SKM-1 (cell line): ENCODE results near the gene CDHR2.
A peak's percentile ranks its signal among the peaks of the same experiment; 100 is the strongest.

Experiments used
- DNase-seq: peaks from one replicate; lab custom pipeline; 2025; ENCODE audit not compliant: unreplicated experiment; lab: John Stamatoyannopoulos, UW

The CDHR2 gene

DNA sequence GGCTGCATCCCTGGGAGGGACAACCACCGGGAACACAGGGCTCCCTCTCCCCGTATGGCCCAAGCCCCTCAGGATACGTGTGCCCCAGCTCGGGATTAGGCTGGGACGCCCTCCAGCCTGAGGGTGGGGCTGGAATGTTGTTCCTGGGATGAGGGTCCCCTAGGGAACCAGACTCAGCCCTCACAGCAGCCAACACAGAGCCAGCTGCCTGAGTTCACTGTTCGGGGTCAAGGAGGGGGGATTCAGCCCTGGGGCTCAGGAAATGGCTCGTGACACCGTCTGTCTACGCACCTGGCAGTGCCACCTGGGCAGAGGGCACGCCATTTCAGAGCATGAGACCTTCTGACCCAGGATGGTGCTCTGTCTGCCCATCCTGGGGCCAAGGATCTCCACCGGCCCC, 20.8 kb upstream of the CDHR2 start:
- no peak for DNase-seq

DNA sequence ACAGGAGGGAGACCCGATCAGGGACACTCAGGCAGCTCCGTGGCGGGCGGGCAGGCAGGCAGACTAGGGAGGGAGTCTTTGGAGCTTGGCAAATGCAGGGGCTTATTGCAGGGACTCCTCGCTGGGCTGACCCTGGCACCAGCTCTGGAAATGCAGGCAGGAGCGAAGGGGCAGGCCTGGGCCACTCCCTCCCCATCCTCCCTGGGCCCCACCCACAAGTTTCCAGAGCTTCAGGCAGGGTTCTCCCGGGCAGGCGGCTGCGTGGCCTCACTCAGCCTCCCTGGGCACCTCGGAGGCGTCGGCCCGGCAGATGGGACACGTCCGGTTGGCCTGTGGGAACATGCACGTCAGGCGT, 20.4 kb upstream of the CDHR2 start:
- DNase-seq = no peak

DNA sequence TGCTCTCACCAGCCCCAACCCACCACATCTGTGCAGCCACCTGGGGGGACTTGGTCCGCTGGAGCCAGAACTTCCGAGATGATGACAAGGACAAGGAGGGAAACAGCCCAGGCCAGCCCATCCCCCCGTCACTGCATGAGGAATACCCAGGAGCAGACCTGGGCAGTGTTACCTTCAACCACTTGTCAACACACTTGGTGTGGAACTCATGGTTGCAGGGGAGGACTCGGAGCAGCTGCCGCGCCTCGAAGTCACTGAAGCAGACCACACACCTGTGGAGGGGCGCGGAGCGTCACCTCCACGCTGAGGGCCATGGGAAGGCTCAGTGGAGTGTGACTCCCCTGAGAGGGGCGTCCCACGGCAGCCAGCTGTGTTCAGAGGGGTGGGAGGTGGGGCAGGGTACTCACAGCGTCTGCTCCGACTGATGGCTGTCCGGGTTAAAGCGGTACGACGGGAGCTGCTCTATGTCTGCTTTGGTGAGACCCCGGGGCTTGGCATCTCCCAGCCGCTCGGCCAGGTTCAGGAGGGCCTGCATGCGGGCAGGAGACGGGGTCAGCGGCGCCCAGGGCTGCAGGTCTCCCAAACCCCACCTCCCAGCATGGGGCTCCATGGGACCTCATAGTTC, 19.9 kb upstream of the CDHR2 start:
- DNase-seq = no peak

DNA sequence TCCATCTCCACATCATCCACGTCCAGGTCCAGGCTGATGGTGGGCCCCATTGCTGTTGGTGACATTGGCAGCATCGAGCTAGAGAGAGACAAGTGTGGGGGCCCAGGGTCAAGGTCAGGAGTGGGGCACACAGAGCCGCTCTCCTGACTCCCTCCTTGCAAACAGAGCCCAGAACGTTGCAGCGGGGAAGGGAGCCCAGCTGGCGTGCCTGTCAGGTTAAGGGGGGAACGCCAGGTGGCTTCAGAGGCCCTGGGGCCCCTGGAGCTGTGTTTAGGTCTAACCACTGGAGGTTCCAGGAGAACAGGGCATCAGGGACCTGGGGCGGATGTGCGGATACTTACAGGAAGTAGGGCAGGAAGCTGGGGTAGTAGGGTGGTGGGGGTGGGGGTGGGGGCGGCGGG, 19.4 kb upstream of the CDHR2 start:
- DNase-seq = no peak

DNA sequence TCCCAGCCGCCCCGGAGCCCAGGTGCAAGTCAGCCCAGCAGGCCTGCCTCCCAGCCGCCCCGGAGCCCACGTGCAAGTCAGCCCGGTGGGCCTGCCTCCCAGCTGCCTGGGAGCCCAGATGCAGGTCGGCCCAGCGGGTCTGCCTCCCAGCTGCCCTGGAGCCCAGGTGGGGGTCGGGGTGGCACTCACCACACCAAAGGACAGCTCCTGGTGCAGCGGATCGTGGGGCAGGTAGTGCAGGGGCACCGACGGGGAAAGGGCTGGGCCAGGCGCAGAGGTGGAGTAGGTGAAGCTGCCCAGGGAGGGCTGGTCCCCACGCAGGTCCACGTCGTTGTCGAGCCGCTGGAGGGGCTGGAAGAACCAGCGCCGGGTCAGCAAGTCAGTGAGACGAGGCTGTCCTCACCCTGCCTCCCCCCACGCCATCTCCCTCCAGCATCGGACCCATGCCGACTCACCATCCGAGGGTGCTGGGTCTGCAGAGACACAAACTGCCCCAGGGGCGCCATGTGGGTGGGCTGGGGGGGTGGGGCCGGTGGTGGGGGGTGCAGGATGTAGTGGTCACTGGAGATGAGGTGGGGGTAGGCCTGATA, 18.7 kb upstream of the CDHR2 start:
- no peak for DNase-seq

DNA sequence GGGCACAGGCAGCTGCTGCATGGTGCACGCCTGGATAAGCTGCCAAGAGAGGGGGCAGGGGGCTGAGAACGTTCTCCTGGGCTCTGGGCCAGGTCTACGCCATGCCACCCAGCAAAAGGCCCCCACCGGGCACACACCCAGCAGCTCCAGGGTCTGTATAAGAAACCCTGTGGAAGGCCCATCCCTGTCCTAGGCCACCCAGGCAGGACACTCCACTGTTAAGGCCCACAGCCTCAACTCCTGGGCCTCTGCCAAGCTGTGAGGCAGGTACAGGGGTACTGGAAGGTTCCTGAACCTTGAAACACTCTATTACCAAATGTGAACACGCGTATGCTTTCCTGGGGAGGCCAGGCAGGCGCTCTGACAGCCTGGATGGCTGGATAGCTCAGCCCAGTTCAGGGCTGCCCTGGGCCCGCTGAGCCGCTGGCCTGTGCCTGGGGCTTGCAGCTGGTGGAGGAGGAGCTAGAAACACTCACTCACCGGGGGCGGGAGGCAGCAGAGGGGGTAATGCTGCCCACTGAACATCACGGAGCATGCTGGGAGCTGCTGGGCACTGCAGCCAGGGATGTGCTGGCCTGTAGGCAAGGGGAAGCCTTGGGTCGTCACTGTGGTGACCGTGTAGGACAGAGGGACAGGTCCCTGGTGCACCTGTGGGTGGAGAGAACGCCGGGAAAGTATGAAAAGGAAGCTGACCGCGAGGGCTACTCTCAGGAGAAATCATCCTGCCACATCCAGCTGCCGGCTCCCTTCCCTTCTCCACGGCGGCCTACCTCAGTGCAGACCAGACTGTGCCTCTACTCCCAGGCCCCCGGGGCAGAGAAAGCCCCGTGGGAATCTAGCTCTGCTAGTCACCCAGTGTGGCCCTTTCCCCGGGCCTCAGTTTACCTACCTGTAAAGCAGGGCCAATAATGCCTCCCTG, 17.9 kb upstream of the CDHR2 start:
- no peak for DNase-seq

DNA sequence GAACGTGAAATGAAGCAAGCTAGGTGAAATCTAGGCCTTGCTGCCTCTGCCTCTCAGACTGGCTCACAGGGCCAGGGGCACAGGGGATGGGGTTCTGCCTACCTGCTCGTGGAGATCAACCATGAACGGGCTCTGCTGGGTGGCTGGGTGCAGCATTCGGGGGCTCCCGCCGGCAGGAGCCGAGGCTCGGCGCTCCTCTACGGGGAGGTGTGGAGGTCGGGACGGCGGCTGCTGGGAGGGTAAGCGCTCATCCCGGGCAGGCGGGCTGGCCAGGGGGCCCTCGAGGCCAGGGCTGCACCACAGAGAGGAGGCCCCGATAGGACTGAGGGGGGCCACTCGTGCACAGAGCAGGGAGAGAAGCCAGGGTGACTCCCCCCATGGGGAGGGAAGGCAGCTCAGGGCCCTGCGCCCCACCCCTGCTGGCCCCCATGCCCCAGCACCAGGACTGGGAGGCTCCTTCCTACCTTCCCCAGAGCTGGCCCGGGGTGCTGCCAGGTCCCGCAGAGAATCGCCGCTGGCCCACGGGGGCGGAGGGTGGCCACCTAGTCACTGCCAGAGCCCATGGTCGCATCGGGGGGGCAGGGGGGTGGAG, 17.1 kb upstream of the CDHR2 start:
- no peak for DNase-seq

DNA sequence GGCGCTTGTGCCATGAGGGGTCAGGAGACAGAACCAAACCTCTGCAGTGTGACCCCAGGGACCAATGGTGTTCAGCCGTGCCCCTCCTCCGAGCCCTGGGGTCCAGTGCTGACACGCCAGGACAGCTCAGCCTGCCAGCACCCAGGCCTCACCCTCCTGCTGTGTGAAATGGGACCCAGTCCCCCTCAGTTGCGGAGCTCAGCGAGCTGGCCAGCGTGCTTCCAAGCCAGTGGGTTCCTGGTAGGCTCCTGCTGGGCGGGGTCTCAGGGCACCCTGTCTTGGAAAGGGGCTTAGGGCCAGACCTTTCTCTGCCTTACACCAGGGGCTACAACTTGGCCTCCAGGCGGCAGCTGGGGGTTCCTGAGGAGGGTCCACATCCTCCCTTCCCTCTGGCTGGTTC, 16.3 kb upstream of the CDHR2 start:
- DNase-seq = no peak

DNA sequence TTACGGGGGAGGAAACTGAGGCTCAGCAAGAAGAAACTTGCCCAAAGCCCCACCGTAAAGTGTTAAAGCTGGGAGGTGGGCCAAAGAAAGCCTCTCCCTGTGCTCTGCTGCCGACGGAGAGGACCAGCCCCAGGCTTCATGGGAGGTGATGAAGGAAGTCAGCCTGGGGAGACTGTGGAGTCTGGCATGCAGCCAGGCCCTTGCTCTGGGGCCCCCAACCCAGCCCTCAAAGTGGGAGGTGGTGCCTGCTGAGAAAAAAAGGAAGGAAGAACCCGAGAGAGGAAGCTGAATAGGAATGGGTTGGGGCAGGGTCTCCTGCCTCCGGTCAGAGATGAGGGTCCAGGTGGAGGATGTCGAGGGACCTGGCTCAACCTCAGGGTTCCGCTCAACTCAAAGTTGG, 15.8 kb upstream of the CDHR2 start:
- DNase-seq = peak; percentile 87

DNA sequence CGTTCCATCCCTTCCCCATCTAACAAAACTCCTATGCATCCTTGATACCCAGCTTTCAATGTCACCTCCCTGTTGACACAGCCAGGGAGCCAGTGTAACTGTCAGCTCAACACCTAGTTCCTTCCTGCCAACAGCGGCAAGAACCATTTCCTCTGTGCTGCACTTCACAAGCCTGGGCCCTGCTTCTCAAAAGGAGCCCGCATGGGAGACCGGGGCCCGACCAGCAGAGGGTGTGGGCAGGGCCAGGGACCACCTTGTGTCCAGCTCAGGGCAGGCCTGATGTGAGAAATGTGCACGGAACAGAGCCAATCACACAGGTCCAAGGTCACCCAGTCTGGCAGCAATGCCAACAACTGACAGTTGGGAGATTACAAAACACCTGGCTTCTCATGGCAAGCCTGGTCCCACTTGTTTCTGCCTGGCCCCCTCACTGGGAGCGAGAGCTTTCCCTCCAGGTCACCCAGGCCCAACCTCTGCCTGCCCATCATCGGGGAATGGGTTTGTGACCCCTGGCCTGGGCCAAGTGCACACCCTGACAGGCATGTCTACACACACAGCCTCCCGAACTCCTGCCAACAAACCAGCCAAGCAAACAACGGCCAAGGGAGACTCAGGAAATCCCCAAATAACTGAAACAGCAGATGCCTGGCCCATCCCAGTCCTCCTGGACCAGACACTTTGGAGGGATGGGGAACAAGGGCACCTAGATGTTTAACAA, 15.1 kb upstream of the CDHR2 start:
- no peak for DNase-seq

DNA sequence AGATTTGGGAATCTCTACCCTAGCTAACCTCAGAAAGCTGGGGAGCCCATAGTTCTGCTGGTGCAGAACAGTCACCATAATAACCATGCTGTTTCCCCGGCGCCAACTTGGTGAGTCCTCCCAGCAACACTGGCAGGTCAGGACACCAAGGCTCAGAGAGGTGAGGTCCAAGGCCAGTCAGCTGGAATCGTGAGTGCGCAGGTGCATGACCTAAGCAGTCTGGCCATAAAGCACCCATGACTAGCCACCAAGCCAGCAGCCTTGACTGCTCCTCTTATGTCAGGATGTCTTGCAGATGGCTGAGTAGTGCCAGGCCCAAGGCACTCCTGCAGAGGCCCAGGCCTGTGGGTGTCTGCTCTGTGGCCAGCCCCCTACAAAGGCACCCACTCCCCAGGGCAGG, 14.5 kb upstream of the CDHR2 start:
- DNase-seq = no peak

DNA sequence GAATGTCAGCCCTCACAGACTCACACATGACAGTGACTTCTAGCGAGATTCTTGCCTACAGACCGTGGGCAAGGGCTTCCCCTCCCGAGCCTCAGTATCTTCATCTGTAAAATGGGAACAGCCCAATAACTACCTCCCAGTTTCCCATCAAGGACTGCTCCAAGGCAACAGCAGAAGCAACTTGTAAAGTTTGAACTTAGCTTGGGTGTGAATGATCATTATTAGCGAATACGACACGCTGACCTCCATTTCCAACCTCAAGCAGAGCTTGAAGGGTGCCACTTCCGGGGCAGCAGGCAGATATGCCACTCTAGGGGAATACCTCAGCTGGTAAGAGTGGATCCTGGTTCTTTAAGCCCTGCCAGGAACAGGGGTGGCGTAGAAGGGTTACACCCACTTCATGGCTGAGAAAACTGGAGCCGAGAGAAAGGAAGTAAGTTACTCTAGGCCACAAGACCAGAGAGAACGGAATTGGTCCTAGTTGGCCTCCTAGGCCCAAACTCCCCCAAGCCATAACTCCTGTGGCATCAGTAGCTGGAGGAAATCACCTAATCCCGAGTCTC, 14.0 kb upstream of the CDHR2 start:
- peak; percentile 48 for DNase-seq

DNA sequence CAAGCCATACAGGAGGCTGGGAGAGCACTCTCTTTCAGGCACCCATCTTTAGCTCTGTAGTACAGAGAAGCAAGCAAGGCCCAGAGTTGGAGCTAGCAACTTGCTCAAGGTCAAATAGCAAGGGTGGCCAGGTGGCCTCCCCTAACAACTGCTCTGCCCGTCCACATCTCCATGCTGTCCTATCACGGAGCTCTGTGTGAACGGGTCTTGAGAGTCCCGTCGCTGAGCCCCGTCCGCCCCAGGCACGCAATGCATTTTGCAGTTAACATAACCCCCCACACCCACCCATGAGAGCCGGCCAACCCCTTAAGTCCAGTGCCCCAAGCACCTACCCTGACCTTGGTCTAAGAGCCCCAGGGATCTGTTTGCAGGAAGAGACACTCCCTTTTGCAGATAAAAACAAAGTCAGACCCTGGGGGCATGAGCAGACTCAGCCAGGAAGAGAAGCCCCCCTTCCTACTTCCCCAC, 13.4 kb upstream of the CDHR2 start:
- DNase-seq = no peak

DNA sequence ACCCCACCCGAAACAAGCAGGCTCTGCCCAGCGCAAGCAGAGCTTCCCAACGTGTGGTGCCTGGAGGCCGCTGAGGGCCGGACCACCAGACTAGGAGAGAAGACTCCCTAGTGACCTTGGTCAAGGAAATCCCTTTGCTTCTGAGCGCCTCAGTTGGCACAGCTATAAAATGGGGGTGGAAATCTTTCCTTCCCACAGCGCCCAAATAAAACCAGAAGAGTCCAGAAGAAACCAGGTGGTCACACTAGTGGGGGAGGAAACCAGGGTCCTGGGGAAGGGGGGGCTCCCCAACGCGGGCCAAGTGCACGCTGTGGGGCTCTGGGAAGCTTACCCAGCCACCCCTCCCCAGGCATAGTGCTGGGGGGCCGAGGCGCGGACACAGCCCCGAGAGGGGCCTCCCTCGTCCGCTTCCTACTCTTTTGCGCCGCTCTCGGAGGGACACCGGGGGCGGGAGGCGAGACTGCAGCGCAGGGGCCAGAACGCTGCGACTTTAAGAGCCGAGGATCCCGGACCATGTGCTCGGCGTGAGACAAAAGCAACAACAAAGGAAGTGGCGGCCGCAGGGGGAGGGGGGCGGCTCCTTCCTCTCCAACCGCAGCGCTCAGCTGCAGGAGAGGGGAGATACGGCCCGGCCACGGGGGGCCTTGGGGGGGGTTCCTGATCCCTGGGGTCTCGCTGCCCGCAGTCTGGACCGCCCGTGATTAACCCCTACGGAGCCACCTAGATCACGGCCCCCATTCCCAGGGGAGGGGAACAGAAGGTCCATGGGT, 12.8 kb upstream of the CDHR2 start:
- DNase-seq = peak; percentile 72

DNA sequence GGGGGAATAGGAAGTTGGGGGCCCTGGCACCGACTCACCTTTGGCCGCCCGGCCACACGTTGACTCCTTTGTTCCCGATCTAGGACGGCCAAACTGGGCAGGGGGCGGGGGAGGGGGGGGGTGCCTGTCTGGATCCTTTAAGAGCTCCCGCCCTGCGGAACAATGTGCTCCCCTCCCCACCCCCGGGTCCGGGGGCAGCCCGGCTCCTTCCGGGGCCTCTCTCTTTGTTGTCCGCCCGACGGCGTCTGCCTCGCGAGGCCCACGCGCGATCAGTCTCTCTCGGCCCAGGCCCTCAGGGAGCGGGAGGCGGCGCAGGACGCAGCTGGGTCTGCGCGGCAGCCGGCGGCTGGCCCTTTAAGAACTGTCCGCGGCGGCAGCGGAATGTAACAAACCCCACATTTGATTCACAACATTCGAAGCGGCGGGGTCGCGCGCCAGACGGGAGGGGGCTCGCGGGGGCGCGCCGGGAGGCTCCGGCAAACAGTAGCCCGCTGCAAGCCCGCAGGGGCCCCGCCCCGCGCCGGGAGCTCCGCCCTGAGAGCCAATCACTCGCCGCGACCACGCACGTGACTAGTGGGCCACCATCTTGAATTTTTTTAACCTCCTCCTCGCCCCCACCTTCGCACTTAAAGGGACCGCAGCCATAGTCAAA, 12.1 kb upstream of the CDHR2 start, which contains the start of gene RNF44:
RNF44 (minus strand) TSS at position 501 of the 652 bp plus-strand sequence. CDS start 4,930 bp downstream, outside the sequence.
- DNase-seq = peak; percentile 93

DNA sequence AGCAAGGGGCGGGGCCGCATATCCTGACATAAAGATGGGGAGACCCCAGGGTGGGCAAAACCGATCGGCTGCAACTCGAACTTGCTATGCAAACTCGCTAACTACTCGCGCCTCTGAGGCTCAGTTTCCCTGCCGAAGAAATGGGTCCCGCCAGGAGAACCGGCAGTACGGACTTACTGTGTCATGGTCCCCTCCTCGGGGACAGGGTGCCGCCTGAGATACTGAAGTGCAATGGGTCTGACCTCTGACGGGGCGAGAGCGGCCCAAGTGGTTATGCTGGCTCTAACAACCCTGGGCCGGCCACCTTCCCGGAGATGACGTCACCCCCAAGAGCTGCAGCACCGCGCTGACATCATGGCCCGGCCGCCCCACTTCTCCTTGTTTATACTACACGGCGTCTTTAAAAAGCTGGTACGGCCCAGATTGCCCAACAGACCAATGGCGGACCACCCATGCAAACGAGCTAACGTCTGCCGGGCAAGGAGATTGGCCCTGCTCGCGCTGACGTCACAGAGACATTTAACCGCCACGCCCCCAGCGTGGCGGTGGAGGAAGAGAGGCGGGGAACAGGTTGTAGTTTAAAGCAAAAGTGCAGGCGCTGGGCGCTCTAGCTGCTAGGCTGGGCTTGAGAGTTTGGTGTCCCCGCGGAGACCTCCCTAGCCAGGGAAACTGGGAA, 11.4 kb upstream of the CDHR2 start:
- DNase-seq = peak; percentile 99

DNA sequence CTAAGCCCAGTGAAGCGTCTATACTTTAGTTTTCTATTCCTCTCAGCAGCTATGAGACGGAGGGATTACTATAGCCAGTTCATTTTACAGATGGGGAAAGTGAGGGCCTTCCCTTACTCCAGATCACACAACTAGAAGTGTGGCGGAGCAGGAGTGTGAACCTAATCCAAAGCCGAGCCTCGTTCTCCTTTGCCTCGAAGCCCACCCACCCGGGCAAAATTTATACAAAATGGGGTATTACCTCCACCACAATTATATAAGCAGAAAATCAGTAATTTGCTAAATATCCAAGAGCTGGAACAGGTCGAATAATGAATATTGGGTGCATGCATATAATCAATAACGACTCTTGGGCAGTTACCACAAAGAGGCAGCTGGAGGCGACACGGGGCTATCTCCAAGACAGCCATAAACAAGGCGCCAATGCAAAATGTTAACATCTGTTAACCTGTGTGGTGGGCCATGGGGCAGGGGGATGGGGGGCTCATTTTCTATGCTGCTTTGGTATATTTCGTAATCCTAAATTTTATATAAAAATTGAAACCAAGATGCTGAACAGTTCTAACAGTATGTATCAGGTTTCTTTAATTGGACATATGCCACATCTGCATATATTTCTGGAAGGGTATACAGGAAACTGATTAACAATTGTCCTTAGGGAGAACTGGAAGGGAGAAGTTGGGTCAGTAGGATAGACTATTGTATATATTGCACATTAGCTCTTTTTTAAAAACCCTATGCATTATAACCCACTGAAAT, 10.7 kb upstream of the CDHR2 start:
- DNase-seq = no peak

DNA sequence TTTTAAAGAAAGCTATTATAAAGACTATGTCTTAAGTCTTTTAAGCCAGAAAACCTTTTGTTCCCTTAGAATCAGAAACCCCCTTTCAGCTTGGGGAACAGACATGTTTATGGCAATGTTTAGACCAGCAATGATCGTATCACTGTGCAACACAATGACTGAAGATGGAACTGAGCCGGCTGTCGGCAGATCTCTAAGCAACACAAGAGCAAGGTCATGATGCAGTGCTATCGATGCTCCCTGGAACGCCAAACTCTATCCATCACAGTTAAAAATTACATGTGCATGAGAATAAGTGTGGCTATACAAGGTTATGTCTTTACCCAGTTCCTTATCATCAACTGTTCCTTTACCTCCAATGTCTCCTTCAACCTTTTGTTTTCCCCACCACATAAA, 10.2 kb upstream of the CDHR2 start:
- DNase-seq = no peak
